Esophagus squamous epithelium (tissue), 5 donors: Measurements from ENCODE around the gene TNFRSF18. TPM values are rescaled to one million over a fixed set of nuclear protein-coding genes. Genes with fewer than 3 reads are reported as not detected.
"Not testable (repeated sequence)": the region's sequence is repeated elsewhere in the genome, so short reads cannot be mapped to it uniquely, and the experiment has no call there.

Source experiments
- DNase-seq: peaks from one replicate; lab custom pipeline; 2025; lab: John Stamatoyannopoulos, UW
- H3K27ac ChIP-seq, 4 donors: fragments of 200-600 bp; sonication (generic); one replicate each; pipeline ENCODE4 v1.5.1; 2016 to 2019; ENCODE audit warnings: mild to moderate bottlenecking in 1 of 4
- H3K27me3 ChIP-seq, 4 donors: fragments of 200-600 bp; sonication (generic); 1 replicate in 3 of 4; 2 replicates in 1 of 4; pipeline versions ENCODE4 v1.5.1 to v1.6.0; 2017 to 2021; ENCODE audit warnings: antibody characterized with exemption in 1 of 4
- H3K36me3 ChIP-seq, 3 donors: fragments of 200-600 bp; sonication (generic); one replicate each; pipeline ENCODE4 v1.5.1; 2016 to 2019
- H3K4me1 ChIP-seq, 3 donors: fragments of 200-600 bp; sonication (generic); one replicate each; pipeline ENCODE4 v1.5.1; 2017 to 2019
- H3K4me3 ChIP-seq, 4 donors: fragments of 200-600 bp; sonication (generic); 1 replicate in 3 of 4; 2 replicates in 1 of 4; pipeline ENCODE4 v1.5.1; 2016 to 2019; ENCODE audit warnings: mild to moderate bottlenecking in 2 of 4, moderate library complexity in 1 of 4
- H3K9me3 ChIP-seq, 3 donors: fragments of 200-600 bp; sonication (generic); one replicate each; pipeline ENCODE4 v1.5.1; 2016 to 2019
- CTCF ChIP-seq, 6 experiments: fragments of 450-650 bp in 4 of 6; fragments of 200-600 bp in 2 of 6; sonication (generic) in 2 of 6; IDR thresholded peaks; one replicate each; pipeline ENCODE4 v1.5.1; 2016 to 2019; ENCODE audit warnings: antibody characterized with exemption in 6 of 6, mild to moderate bottlenecking in 4 of 6, moderate library complexity in 4 of 6
- POLR2A ChIP-seq, 4 donors: fragments of 450-650 bp; IDR thresholded peaks; one replicate each; pipeline ENCODE4 v1.6.1; 2017; ENCODE audit warnings: antibody characterized with exemption in 4 of 4, mild to moderate bottlenecking in 4 of 4, moderate library complexity in 3 of 4
- WGBS, 2 donors: methylation state at CpG; one replicate each; pipeline ENCODE4 v1.1.5; 2018; 5-methylcytosine and 5-hydroxymethylcytosine counted together
- intact Hi-C: fragments of 100-400 bp; cut with DNase I; formaldehyde crosslinking; loops from one replicate; pipeline ENCODE4 v1.15.0; 2022
- total RNA-seq, 4 donors: library from RNA; depleted of rRNA; stranded (reverse); fragments of >200 nt; gene quantifications; one replicate each; pipeline ENCODE4 v1.1.0, GENCODE V29; 2016
- donor health status: DM: yes; HTN: yes; CAD: no.

TNFRSF18 gene
- total RNA-seq, 4 donors from 2014 or later, result 2.0 to 21.0 (median 2.8) TPM

- peaks cover 0 to 67% (median 0%) of the 10 kb centered on the region in 4 donors for H3K27me3 ChIP-seq
- peaks cover 0 to 4% (median 0%) of the 10 kb centered on the region in 3 donors for H3K4me1 ChIP-seq
- H3K4me3 ChIP-seq, result no peak overlapping the region
- intact Hi-C loops, result no loop called here
- DNase-seq, result no peak
- no peaks in the 10 kb centered on the region for H3K9me3 ChIP-seq
- peaks cover 0 to 11% (median 0%) of the 10 kb centered on the region in 3 donors for H3K36me3 ChIP-seq
- no peak overlapping the region for H3K27ac ChIP-seq
- WGBS, 2 donors, result 80 to 90% methylated on average over 2 to 8 of the region's 25 CpGs
- TF ChIP-seq CTCF (IDR thresholded peaks at IDR 0.05) (no peak), POLR2A (IDR thresholded peaks at IDR 0.05) (no peak)
These were observed 26.9 kb downstream of the TNFRSF18 start for GRCh38 chr1:1179346-1179982.

- H3K27ac ChIP-seq, result no peak overlapping the region
- H3K9me3 ChIP-seq, result no peaks in the 10 kb centered on the region
- TF ChIP-seq POLR2A (IDR thresholded peaks at IDR 0.05) (no peak), CTCF (IDR thresholded peaks at IDR 0.05) (no peak)
- no peak overlapping the region for H3K4me3 ChIP-seq
- H3K27me3 ChIP-seq, result peaks cover 0 to 71% (median 1%) of the 10 kb centered on the region in 4 donors
- intact Hi-C loops, result no loop called here
- H3K36me3 ChIP-seq, result peaks cover 0 to 17% (median 0%) of the 10 kb centered on the region in 3 donors
- no peak for DNase-seq
- peaks cover 0 to 5% (median 0%) of the 10 kb centered on the region in 3 donors for H3K4me1 ChIP-seq
- WGBS, 2 donors, result 100% methylated on average over 2 of the region's 32 CpGs; no CpG with 5 or more reads in 1 of the 2 donors
These were observed 27.5 kb downstream of the TNFRSF18 start for GRCh38 chr1:1178794-1179331.

- intact Hi-C loops, result no loop called here
- WGBS, 2 donors, result 79 to 84% methylated on average over 14 to 17 of the region's 21 CpGs
- H3K27me3 ChIP-seq, result peaks cover 0 to 83% (median 6%) of the 10 kb centered on the region in 4 donors
- no peak overlapping the region for H3K4me3 ChIP-seq
- peaks cover 0 to 17% (median 0%) of the 10 kb centered on the region in 3 donors for H3K36me3 ChIP-seq
- H3K4me1 ChIP-seq, result peaks cover 0 to 10% (median 0%) of the 10 kb centered on the region in 3 donors
- H3K27ac ChIP-seq, result no peak overlapping the region
- TF ChIP-seq POLR2A (IDR thresholded peaks at IDR 0.05), result no peak
- no peak for TF ChIP-seq CTCF (IDR thresholded peaks at IDR 0.05)
- DNase-seq, result no peak
- no peaks in the 10 kb centered on the region for H3K9me3 ChIP-seq
These were observed 28.8 kb downstream of the TNFRSF18 start for GRCh38 chr1:1177452-1178206.

- DNase-seq, result no peak
- Histone ChIP-seq H3K9me3 (no peaks in the 10 kb centered on the region), H3K36me3 (peaks cover 0 to 17% (median 0%) of the 10 kb centered on the region in 3 donors), H3K27me3 (peaks cover 0 to 87% (median 6%) of the 10 kb centered on the region in 4 donors), H3K4me1 (peaks cover 0 to 15% (median 4%) of the 10 kb centered on the region in 3 donors), H3K27ac (no peak overlapping the region), H3K4me3 (no peak overlapping the region)
- intact Hi-C loops, result no loop called here
- 58 to 60% methylated on average over 6 to 7 of the region's 7 CpGs for WGBS, 2 donors
- no peak for TF ChIP-seq POLR2A (IDR thresholded peaks at IDR 0.05)
- TF ChIP-seq CTCF (IDR thresholded peaks at IDR 0.05), result no peak
These were observed 29.5 kb downstream of the TNFRSF18 start for GRCh38 chr1:1176931-1177330.

- DNase-seq, H3K9me3 ChIP-seq, intact Hi-C loops, H3K27ac ChIP-seq, H3K4me3 ChIP-seq: not testable (repeated sequence)
- peaks cover 0 to 22% (median 6%) of the 10 kb centered on the region in 3 donors for H3K4me1 ChIP-seq
- H3K36me3 ChIP-seq, result peaks cover 0 to 17% (median 0%) of the 10 kb centered on the region in 3 donors
- peaks cover 0 to 89% (median 6%) of the 10 kb centered on the region in 4 donors for H3K27me3 ChIP-seq
- WGBS, 2 donors, result 43 to 53% methylated on average over 10 to 19 of the region's 22 CpGs
These were observed 30.2 kb downstream of the TNFRSF18 start for GRCh38 chr1:1176063-1176761.
